Astrocyte (in vitro differentiated cells and primary cell): ENCODE results near the gene KLF8. TPM values are rescaled to one million over a fixed set of nuclear protein-coding genes. Genes with fewer than 3 reads are reported as not detected.

Experiments
- DNase-seq: peaks from one replicate; pipeline ENCODE4 v3.0.0-alpha.2; 2010; ENCODE audit warnings: low read depth
- FAIRE-seq: peaks from 2 replicates; lab custom pipeline; 2011; peaks lifted over from hg19 to GRCh38; lab: Jason Lieb, UNC
- H2AFZ ChIP-seq: 2 replicates; pipeline ENCODE4 v1.6.0; 2012; ENCODE audit warnings: low read depth, low read length, inconsistent platforms
- H3K27ac ChIP-seq: 2 replicates; pipeline ENCODE4 v1.5.1; 2011; ENCODE audit warnings: low read depth, low read length, inconsistent platforms
- H3K27me3 ChIP-seq: 2 replicates; pipeline ENCODE4 v1.6.0; 2011; ENCODE audit warnings: low read length, inconsistent platforms; ENCODE audit not compliant: insufficient read depth
- H3K36me3 ChIP-seq: 2 replicates; pipeline ENCODE4 v1.5.1; 2011; ENCODE audit warnings: low read length, inconsistent platforms; ENCODE audit not compliant: insufficient read depth
- H3K4me1 ChIP-seq: 2 replicates; pipeline ENCODE4 v1.5.1; 2011; ENCODE audit warnings: low read length, inconsistent platforms; ENCODE audit not compliant: insufficient read depth
- H3K4me2 ChIP-seq: 2 replicates; pipeline ENCODE4 v1.6.0; 2012; ENCODE audit warnings: low read length, inconsistent platforms
- H3K4me3 ChIP-seq: 2 replicates; pipeline ENCODE4 v1.5.1; 2011; ENCODE audit warnings: low read depth, mild to moderate bottlenecking, low read length, inconsistent platforms; ENCODE audit not compliant: insufficient read depth
- H3K79me2 ChIP-seq: 2 replicates; pipeline ENCODE4 v1.6.0; 2012; ENCODE audit warnings: mild to moderate bottlenecking, low read length, inconsistent platforms; ENCODE audit not compliant: insufficient read depth
- H3K9ac ChIP-seq: 2 replicates; pipeline ENCODE4 v1.6.0; 2012; ENCODE audit warnings: mild to moderate bottlenecking, low read length, inconsistent platforms
- H3K9me3 ChIP-seq: 2 replicates; pipeline ENCODE4 v1.5.1; 2012; ENCODE audit warnings: low read depth, mild to moderate bottlenecking, low read length, inconsistent platforms; ENCODE audit not compliant: insufficient read depth
- H4K20me1 ChIP-seq: 2 replicates; pipeline ENCODE4 v1.6.0; 2012; ENCODE audit warnings: low read length, inconsistent platforms; ENCODE audit not compliant: insufficient read depth
- H3K27ac Mint-ChIP-seq: one replicate; pipeline ENCODE4 v1.8.0; 2021; ENCODE audit warnings: mild to moderate bottlenecking, mixed read lengths; ENCODE audit not compliant: unreplicated experiment
- H3K27me3 Mint-ChIP-seq: one replicate; pipeline ENCODE4 v1.8.0; 2021; ENCODE audit warnings: low read depth, mixed read lengths; ENCODE audit not compliant: unreplicated experiment
- H3K36me3 Mint-ChIP-seq: one replicate; pipeline ENCODE4 v1.8.0; 2021; ENCODE audit warnings: low read depth, mixed read lengths; ENCODE audit not compliant: unreplicated experiment
- H3K4me1 Mint-ChIP-seq: one replicate; pipeline ENCODE4 v1.8.0; 2021; ENCODE audit warnings: low read depth, mixed read lengths; ENCODE audit not compliant: unreplicated experiment
- H3K4me3 Mint-ChIP-seq: one replicate; pipeline ENCODE4 v1.8.0; 2021; ENCODE audit warnings: mild to moderate bottlenecking, moderate library complexity, mixed read lengths; ENCODE audit not compliant: unreplicated experiment
- H3K9me3 Mint-ChIP-seq: one replicate; pipeline ENCODE4 v1.8.0; 2021; ENCODE audit warnings: mild to moderate bottlenecking, mixed read lengths; ENCODE audit not compliant: unreplicated experiment
- EZH2 ChIP-seq: IDR thresholded peaks from 2 replicates; pipeline ENCODE4 v1.6.1; 2012; ENCODE audit warnings: mild to moderate bottlenecking, low read length, inconsistent platforms; ENCODE audit not compliant: insufficient read depth
- total RNA-seq: library from RNA; stranded (reverse); gene quantifications from 2 replicates; pipeline ENCODE4 v1.2.1, GENCODE V29; 2021
- TF ChIP-seq, protein P1 (sequence below): IDR thresholded peaks from 2 replicates; pipeline ENCODE4 v1.5.1; 2011; ENCODE audit warnings: low read depth, mild to moderate bottlenecking, inconsistent platforms, low read length, moderate library complexity; ENCODE audit not compliant: insufficient read depth

The KLF8 gene
- total RNA-seq, 1 donor from 2014 or later: 5.7 TPM

DNA sequence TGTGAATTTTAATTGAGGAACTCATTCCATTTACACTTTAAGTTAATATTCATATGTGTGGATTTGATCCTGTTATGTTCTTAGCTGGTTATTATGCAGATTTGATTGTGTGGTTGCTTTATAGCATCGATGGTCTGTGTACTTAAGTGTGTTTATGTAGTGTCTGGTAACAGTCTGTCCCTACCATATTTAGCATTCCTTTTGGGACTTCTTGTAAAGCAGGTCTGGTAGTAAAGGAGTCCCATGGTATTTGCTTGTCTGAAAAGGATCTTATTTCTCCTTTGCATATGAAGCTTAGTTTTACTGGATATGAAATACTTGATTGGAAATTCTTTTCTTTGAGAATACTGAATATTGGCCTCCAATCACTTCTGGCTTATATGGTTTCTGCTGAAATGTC, 76.6 kb downstream of the KLF8 start:
- Histone ChIP-seq H3K27ac (no peak overlapping the region), H3K4me1 (no peaks in the 10 kb centered on the region), H3K79me2 (no peaks in the 10 kb centered on the region), H3K4me2 (no peak overlapping the region), H3K9me3 (no peaks in the 10 kb centered on the region), H3K9ac (no peak overlapping the region), H3K36me3 (no peaks in the 10 kb centered on the region), H4K20me1 (no peaks in the 10 kb centered on the region), H2AFZ (no peak overlapping the region), H3K27me3 (no peaks in the 10 kb centered on the region), H3K4me3 (no peak overlapping the region)
- no peak for TF ChIP-seq EZH2
- TF ChIP-seq, protein P1, sequence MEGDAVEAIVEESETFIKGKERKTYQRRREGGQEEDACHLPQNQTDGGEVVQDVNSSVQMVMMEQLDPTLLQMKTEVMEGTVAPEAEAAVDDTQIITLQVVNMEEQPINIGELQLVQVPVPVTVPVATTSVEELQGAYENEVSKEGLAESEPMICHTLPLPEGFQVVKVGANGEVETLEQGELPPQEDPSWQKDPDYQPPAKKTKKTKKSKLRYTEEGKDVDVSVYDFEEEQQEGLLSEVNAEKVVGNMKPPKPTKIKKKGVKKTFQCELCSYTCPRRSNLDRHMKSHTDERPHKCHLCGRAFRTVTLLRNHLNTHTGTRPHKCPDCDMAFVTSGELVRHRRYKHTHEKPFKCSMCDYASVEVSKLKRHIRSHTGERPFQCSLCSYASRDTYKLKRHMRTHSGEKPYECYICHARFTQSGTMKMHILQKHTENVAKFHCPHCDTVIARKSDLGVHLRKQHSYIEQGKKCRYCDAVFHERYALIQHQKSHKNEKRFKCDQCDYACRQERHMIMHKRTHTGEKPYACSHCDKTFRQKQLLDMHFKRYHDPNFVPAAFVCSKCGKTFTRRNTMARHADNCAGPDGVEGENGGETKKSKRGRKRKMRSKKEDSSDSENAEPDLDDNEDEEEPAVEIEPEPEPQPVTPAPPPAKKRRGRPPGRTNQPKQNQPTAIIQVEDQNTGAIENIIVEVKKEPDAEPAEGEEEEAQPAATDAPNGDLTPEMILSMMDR: no peak
- no peak for FAIRE-seq
- H3K27ac Mint-ChIP-seq: no peak overlapping the region
- peaks cover 3% of the 10 kb centered on the region for H3K9me3 Mint-ChIP-seq
- no peaks in the 10 kb centered on the region for H3K36me3 Mint-ChIP-seq
- H3K4me3 Mint-ChIP-seq: no peak overlapping the region
- no peak for DNase-seq
- no peaks in the 10 kb centered on the region for H3K4me1 Mint-ChIP-seq
- no peaks in the 10 kb centered on the region for H3K27me3 Mint-ChIP-seq

DNA sequence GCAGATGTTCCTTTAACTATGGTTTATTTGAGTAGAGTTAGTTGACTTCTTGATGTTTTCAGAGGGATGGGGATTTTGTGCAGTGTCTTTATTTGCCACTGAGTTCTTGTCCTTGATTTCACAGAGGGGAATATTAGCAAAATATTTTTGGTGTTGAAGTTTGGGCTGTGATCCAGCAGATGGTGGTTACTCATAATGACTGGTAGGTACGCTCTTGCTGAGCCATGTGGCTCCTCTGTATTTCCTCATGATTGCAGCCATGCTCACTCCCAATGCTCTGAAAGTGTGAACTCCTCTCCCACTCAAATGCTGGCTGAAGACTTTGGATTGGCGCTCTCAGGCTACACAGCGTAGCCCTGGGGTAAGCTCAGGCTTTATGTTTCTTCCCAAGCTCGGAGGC, 77.7 kb downstream of the KLF8 start:
- FAIRE-seq (no peak), DNase-seq (no peak)
- Histone ChIP-seq H3K27me3 (no peaks in the 10 kb centered on the region), H2AFZ (no peak overlapping the region), H3K4me2 (no peak overlapping the region), H4K20me1 (no peaks in the 10 kb centered on the region), H3K4me1 (no peaks in the 10 kb centered on the region), H3K79me2 (no peaks in the 10 kb centered on the region), H3K9me3 (no peaks in the 10 kb centered on the region), H3K36me3 (no peaks in the 10 kb centered on the region), H3K9ac (no peak overlapping the region), H3K4me3 (no peak overlapping the region), H3K27ac (no peak overlapping the region)
- H3K9me3 Mint-ChIP-seq: peaks cover 3% of the 10 kb centered on the region
- no peaks in the 10 kb centered on the region for H3K27me3 Mint-ChIP-seq
- no peaks in the 10 kb centered on the region for H3K4me1 Mint-ChIP-seq
- TF ChIP-seq EZH2: no peak
- TF ChIP-seq, protein P1: no peak
- no peak overlapping the region for H3K4me3 Mint-ChIP-seq
- no peak overlapping the region for H3K27ac Mint-ChIP-seq
- no peaks in the 10 kb centered on the region for H3K36me3 Mint-ChIP-seq

DNA sequence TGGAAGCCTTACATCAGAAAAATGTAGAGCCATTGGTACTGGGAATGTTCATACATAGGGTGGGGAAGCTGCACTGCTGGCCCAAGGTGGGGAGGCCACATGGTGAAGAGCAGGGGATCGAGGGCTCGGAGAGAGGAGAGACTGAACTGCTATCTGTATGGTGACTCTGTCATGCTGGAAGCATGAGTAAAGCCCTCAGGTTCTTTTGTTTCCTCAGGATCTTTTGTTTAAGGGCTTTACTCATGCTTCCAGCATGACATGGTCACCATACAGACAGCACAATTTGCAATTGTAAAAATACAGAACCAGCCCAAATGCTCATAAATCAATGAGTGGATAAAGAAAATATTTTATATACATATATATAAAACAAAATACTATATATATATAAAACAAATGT, 78.4 kb downstream of the KLF8 start:
- Mint-ChIP-seq H3K9me3 (peaks cover 3% of the 10 kb centered on the region), H3K27ac (no peak overlapping the region), H3K4me1 (no peaks in the 10 kb centered on the region), H3K4me3 (no peak overlapping the region), H3K27me3 (no peaks in the 10 kb centered on the region), H3K36me3 (no peaks in the 10 kb centered on the region)
- Histone ChIP-seq H3K9ac (no peak overlapping the region), H3K27me3 (no peaks in the 10 kb centered on the region), H3K4me2 (no peak overlapping the region), H3K4me1 (no peaks in the 10 kb centered on the region), H3K9me3 (no peaks in the 10 kb centered on the region), H3K4me3 (no peak overlapping the region), H3K27ac (no peak overlapping the region), H3K79me2 (no peaks in the 10 kb centered on the region), H3K36me3 (no peaks in the 10 kb centered on the region), H2AFZ (no peak overlapping the region), H4K20me1 (no peaks in the 10 kb centered on the region)
- FAIRE-seq: no peak
- no peak for DNase-seq
- TF ChIP-seq, protein P1: no peak
- no peak for TF ChIP-seq EZH2
